Measurements from ENCODE around the gene ZNF746.
"Not testable (repeated sequence)": the region's sequence is repeated elsewhere in the genome, so short reads cannot be mapped to it uniquely, and the experiment has no call there.

The ZNF746 gene

GRCh38 chr7:149460493-149461277, 36.9 kb downstream of the ZNF746 start, which contains the start of gene ZNF777:
Gene ZNF777, minus strand, starts transcription at chr7:149461062. Its CDS starts 5,040 bp downstream, at chr7:149456022.
- DNase-seq (ENCODE audit: low read depth, low spot score) = peak; percentile 49
- peak within 1 kb of the TSS; percentile 66 for H3K27ac ChIP-seq

GRCh38 chr7:149459540-149460452, 37.8 kb downstream of the ZNF746 start:
- H3K27ac ChIP-seq = peak overlapping the region; percentile 66
- DNase-seq (ENCODE audit: low read depth, low spot score) = no peak

DNA sequence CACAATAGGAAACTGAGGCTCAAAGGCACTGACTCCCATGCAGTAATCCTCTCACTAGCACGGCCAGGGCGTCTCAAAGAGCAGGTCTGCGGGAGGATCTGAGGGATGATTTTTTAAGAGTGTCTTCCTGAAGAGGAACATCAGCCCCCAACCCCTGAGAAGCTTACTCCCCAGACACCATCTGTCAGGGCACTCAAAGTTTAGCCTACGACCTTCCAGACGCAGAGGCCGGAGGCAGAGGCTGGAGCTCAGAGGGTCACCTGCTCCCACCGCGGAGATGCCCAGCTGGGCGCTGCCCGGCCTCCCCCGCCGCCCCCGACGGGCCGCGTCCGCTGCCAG, 38.4 kb downstream of the ZNF746 start:
- H3K27ac ChIP-seq = peak overlapping the region; percentile 66
- DNase-seq (ENCODE audit: low read depth, low spot score) = no peak

DNA sequence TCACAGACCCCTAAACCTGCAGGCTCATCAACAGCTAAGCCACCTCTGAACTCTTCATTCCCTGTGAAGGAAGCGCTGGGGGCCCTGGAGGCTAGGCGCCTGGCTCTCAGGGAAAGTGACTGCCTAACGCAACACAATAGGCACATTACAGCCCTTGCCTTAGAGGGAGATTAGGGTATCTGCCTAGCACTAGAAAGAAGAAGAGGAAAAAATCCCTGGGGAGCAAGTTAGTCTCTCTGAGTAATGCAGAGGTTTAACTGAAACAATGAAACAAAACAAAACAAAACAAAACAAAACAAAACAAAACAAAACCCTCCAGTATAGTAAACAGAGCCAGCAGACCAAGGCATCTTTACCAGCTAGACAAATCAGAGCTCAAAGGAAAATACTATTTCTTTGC, 39.4 kb downstream of the ZNF746 start:
- no peak for DNase-seq (ENCODE audit: low read depth, low spot score)
- no peak overlapping the region for H3K27ac ChIP-seq

- no peak for DNase-seq (ENCODE audit: low read depth, low spot score)
- peak overlapping the region; percentile 14 for H3K27ac ChIP-seq
Measured at GRCh38 chr7:149457766-149458165, 39.8 kb downstream of the ZNF746 start.

DNA sequence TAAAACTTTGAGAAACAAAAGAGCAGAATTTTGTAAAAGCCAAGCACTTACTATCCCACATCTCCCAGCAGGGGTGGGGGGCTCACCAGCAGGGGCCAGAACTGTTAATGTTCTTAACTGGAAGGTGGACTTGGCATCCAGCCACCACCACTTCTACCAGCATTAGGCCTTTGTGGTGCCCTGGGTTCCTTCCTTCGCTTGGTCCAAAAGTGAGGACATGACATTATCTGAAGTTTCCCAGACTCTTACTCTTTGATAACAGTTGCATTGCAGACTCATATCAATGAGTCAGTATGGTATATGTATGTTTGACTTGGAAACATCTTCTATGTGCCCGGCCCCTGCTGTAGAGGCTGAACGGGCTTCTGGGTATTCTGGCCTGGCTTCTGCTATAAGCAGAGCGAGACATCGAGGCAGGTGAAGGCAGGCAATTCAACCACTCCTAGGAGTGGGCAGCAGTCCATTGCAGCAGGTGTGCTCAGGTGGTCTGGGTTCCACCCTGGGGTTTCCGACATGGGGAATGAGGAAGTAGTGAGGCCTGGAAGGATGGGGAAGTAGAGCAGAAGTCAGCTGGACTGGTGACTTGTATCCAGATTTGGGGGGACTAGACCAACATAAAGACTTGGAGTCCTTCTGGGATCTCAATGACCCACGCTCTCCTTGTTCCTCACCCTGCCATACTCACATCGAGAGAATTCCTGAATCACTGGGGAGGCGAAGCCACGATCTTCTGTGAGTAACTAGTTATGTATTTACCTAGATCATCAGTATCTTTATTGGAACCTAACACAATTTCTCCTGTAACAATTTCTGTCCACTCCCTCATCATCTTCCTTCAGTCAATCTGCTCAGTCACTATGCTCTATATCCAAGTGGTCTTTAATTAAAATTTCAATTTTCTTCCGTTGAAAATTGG, 40.8 kb downstream of the ZNF746 start:
- H3K27ac ChIP-seq = peak overlapping the region; percentile 14
- DNase-seq (ENCODE audit: low read depth, low spot score) = no peak

GRCh38 chr7:149455175-149455950, 42.2 kb downstream of the ZNF746 start:
- no peak overlapping the region for H3K27ac ChIP-seq
- DNase-seq (ENCODE audit: low read depth, low spot score) = no peak

- DNase-seq (ENCODE audit: low read depth, low spot score) = no peak
- H3K27ac ChIP-seq = no peak overlapping the region
Measured at GRCh38 chr7:149454750-149455149, 42.9 kb downstream of the ZNF746 start.

GRCh38 chr7:149454006-149454405, 43.6 kb downstream of the ZNF746 start:
- H3K27ac ChIP-seq = no peak overlapping the region

DNA sequence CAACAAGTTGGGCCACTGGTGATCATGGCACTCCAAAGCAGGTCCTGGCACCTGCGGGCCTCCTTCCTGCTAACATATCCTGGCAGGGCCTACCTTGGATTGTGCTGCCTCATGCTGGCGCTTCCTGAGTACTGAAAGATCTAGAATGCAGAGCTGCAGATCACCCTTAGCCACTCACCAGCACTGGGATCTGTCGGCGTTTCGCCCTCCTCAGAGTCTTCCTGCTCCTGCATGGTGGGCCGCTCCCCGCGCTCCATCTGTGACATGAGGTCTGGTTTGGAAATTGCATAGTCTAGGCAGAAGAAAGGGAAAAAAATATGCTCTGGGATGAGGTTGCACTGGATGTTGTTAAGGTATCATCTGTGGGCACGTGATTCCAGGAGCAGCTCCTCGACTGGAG, 46.8 kb downstream of the ZNF746 start:
- no peak for DNase-seq (ENCODE audit: low read depth, low spot score)

More at GRCh38 chr7:149454006-149454405, 43.6 kb downstream of the ZNF746 start:
- DNase-seq (ENCODE audit: low read depth, low spot score) = no peak

DNA sequence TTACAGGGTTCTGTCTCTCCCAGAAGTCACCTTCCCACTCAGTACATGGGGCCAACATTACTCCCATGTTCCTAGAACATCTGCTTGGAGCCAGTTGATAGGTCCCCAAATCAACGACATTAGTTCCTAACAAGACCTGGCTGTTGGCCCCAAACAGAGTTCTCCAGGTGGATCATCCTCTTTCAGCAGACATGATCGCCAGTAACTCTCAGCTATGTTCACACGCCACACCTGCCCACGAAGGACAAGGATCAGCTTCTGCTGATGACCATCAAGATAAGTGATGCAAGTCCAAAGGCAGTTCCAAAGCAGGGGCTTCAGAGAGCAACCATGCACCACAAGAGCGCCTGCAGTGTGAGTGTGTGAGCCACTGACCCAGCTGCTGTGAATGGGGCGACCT, 47.7 kb downstream of the ZNF746 start:
- H3K27ac ChIP-seq = no peak overlapping the region
- DNase-seq (ENCODE audit: low read depth, low spot score) = no peak

More for the DNA sequence above, 46.8 kb downstream of the ZNF746 start:
- H3K27ac ChIP-seq = no peak overlapping the region

DNA sequence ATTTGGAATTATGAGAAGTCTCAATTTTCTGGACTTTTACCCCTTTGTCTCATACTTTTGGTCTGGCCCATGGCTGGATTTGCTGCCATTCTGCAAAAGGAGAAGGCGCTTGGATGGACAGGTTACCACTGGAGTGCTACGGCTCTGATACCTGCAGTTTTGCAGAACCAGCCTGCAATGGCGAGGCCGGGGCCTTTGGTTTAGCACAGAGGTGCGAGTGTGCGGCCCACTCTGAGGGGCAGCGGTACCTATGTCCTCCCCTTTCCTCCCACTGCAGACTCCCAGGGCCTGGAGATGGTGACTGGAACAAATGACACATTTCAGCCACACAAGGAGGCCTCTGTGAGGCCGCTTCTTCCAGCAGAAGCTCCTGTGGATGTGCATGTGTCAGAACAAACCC, 48.6 kb downstream of the ZNF746 start:
- DNase-seq (ENCODE audit: low read depth, low spot score) = no peak
- H3K27ac ChIP-seq = no peak overlapping the region

- not testable (repeated sequence) for DNase-seq (ENCODE audit: low read depth, low spot score); H3K27ac ChIP-seq
Measured at GRCh38 chr7:149446026-149446425, 51.6 kb downstream of the ZNF746 start.

- H3K27ac ChIP-seq = no peak overlapping the region
- DNase-seq (ENCODE audit: low read depth, low spot score) = no peak
Measured at GRCh38 chr7:149444287-149444686, 53.3 kb downstream of the ZNF746 start.

DNA sequence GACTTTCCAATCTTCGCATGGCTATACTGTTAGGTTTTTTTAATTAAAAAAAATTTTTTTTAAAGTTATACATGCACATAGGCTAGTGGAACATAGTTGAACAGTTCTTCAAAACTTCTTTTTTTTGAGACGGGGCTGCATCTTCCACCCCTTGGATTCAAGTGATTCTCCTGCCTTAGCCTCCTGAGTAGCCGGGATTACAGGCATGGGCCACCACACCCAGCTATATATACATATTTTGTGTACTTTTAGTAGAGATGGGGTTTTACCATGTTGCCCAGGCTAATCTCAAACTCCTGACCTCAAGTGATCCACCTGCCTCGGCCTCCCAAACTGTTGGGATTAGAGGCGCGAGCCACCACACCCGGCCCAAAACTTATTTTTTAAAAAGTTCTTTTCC, 54.1 kb downstream of the ZNF746 start:
- DNase-seq (ENCODE audit: low read depth, low spot score) = no peak
- no peak overlapping the region for H3K27ac ChIP-seq

DNA sequence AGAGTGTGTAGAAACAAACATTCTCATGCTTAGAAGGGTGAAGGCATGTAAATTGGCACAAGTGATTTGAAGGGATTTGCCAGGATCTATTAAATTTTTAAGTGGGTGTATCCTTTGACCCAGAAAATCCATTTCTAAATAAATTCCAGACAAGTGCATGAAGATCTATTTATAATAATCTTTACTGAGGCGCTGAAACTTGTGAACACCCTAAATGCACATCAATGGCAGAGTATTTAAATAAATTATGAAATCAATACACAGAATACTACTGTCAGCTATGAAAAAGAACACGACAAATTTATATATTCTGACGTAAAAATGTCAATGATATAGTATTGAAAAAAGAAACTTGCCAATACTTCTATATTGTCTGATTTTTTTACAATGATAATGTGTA, 54.7 kb downstream of the ZNF746 start:
- no peak for DNase-seq (ENCODE audit: low read depth, low spot score)
- H3K27ac ChIP-seq = no peak overlapping the region

DNA sequence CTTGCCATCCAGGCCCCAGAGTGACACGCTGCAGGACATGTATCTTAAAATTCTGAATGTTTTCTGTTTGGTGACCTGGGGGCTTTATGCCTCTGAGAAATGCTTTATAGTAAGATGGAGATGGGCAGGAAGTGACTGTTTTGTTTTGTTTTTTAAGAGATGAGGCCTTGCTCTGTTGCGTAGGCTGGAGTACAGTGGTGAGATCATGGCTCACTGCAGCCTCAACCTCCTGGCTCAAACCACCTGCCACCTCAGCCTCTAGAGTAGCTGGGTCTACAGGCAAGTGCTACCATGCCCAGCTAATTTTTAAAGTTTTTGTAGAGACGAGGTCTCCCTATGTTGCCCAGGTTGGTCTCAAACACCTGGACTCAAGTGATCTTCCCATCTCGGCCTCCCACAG, 57.4 kb downstream of the ZNF746 start:
- no peak for DNase-seq (ENCODE audit: low read depth, low spot score)
- no peak overlapping the region for H3K27ac ChIP-seq

DNA sequence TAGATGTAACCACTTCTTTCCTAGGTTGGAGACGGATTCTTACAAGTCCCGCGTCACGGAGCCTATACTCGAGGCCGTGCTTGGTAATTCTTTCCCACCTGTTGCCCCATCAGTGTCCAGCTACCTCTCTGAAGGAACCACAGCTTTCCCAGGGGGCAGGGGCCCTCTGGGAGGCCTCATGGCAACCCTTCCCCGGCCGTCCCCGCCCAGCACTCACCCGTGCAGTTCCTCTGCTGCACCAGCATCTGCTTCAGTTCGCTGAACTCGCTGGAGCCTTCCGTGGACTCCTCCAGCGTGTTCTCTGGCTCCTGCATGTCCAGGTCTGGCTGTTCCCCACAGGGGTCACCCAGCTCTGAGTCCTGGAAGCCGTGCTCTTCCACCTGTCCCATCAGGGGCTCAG, 61.3 kb downstream of the ZNF746 start:
- H3K27ac ChIP-seq = no peak overlapping the region
- DNase-seq (ENCODE audit: low read depth, low spot score) = no peak

DNA sequence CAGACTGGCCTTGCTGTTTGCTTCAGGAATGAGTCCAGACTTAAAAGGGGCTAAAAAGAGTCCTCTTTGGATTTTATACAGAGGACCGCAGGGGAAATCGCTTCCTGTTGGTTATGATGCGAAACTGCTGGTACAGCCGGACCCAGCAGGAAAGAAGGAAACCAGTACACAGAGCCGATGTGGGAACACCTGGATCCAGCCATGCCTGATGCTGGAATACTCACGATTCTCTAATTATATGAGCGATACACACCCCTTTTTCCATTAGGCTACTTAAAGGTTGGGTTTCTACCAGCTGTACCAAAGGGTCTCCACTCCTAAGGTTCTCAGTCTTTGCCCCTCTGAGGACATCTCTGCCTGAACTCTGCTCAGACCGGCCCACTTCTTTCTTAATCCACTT, 64.5 kb downstream of the ZNF746 start:
- no peak for DNase-seq (ENCODE audit: low read depth, low spot score)
- no peak overlapping the region for H3K27ac ChIP-seq

Measured in epithelial cell of prostate (primary cell).